K562 (cell line): ENCODE data around the gene SPTAN1. TPM values are rescaled to one million over a fixed set of nuclear protein-coding genes. Genes with fewer than 3 reads are reported as not detected.
A peak's percentile ranks its signal among the peaks of the same experiment; 100 is the strongest.

Source experiments
- ATAC-seq: fragments of 200-7000 bp; cut with Tn5 transposase; 3 replicates; pipeline ENCODE4 v1.9.1; 2020; ENCODE audit warnings: moderate library complexity
- BruUV-seq: library from RNA; stranded (reverse); fragments of 400-500 nt; replicated peaks from 2 replicates; lab custom pipeline; 2021; lab: Mats Ljungman, UMichigan
- CTCF ChIA-PET: fragments of 300-600 bp; formaldehyde crosslinking; extraction: SDS; loops from one replicate; lab custom pipeline; 2021; ENCODE audit warnings: low intra/inter-chr PET ratio; lab: Yijun Ruan, JAX
- POLR2A ChIA-PET: fragments of 300-600, 350-650 bp; sonication (Branson Sonifier 250); formaldehyde crosslinking; extraction: SDS; loops from one replicate; lab custom pipeline; 2021; ENCODE audit warnings: antibody characterized with exemption, inconsistent platforms; lab: Yijun Ruan, JAX
- DNase-seq, 4 experiments: peaks; one replicate each; pipeline versions ENCODE4 v3.0.0 to v3.0.0-alpha.2; 2011 to 2018; ENCODE audit warnings: low spot score in 3 of 4, mixed read lengths in 3 of 4; ENCODE audit errors: extremely low read depth in 1 of 4
- FAIRE-seq: peaks from 2 replicates; lab custom pipeline; 2011; peaks lifted over from hg19 to GRCh38; lab: Jason Lieb, UNC
- H2AFZ ChIP-seq: 2 replicates; pipeline ENCODE4 v1.6.0; 2011; ENCODE audit warnings: low read depth, low read length, control low read depth, inconsistent platforms
- H3K27ac ChIP-seq: fragments of 200-600 bp; 3 replicates; pipeline ENCODE4 v1.8.0; 2011; ENCODE audit warnings: low read depth, mild to moderate bottlenecking, control low read depth, inconsistent platforms, low read length, moderate library complexity, mixed read lengths; ENCODE audit errors: extremely low read depth
- H3K27me3 ChIP-seq, 2 experiments: fragments of 300-600 bp in 1 of 2; 2 replicates in 1 of 2; 3 replicates in 1 of 2; pipeline versions ENCODE4 v1.6.0 to v1.8.0; 2011; ENCODE audit warnings: inconsistent platforms in 2 of 2, low read length in 2 of 2, mild to moderate bottlenecking in 1 of 2, mixed read lengths in 1 of 2, moderate library complexity in 1 of 2; ENCODE audit not compliant: control insufficient read depth in 2 of 2, insufficient read depth in 2 of 2
- H3K36me3 ChIP-seq: fragments of 300-600 bp; 3 replicates; pipeline ENCODE4 v1.8.0; 2011; ENCODE audit warnings: mild to moderate bottlenecking, low read length, inconsistent platforms; ENCODE audit not compliant: control insufficient read depth, insufficient read depth
- H3K4me1 ChIP-seq, 2 experiments: fragments of 200-600 bp in 1 of 2; replicated peaks in 1 of 2; 2 replicates in 1 of 2; 3 replicates in 1 of 2; pipeline versions ENCODE4 v1.5.1 to v1.8.0; 2011; ENCODE audit warnings: inconsistent platforms in 2 of 2, low read length in 2 of 2, mild to moderate bottlenecking in 1 of 2, mixed read lengths in 1 of 2, moderate library complexity in 1 of 2; ENCODE audit not compliant: control insufficient read depth in 2 of 2, insufficient read depth in 2 of 2
- H3K4me2 ChIP-seq: 2 replicates; pipeline ENCODE4 v1.6.1; 2011; ENCODE audit warnings: low read length, control low read depth, inconsistent platforms, mixed read lengths; ENCODE audit not compliant: insufficient read depth
- H3K4me3 ChIP-seq: fragments of 200-600 bp; sonication (generic), shearing (Covaris generic); 2 replicates; pipeline ENCODE4 v1.5.1; 2016; ENCODE audit warnings: control low read depth, inconsistent platforms
- H3K79me2 ChIP-seq: fragments of 200-600 bp; 3 replicates; pipeline ENCODE4 v1.8.0; 2011; ENCODE audit warnings: low read length, inconsistent platforms; ENCODE audit not compliant: control insufficient read depth, insufficient read depth
- H3K9ac ChIP-seq, 2 experiments: 2 replicates each; pipeline versions ENCODE4 v1.6.0 to v1.6.1; 2011; ENCODE audit warnings: low read depth in 2 of 2, low read length in 2 of 2, control low read depth in 1 of 2, inconsistent platforms in 1 of 2, mild to moderate bottlenecking in 1 of 2, mixed read lengths in 1 of 2; ENCODE audit not compliant: insufficient read depth in 1 of 2
- H3K9me1 ChIP-seq: one replicate; pipeline ENCODE4 v1.6.0; 2011; ENCODE audit warnings: inconsistent platforms, mild to moderate bottlenecking, low read length, moderate library complexity; ENCODE audit not compliant: control insufficient read depth, insufficient read depth
- H3K9me3 ChIP-seq: replicated peaks from 2 replicates; pipeline ENCODE4 v1.5.1; 2011; ENCODE audit warnings: low read depth, low read length, inconsistent platforms; ENCODE audit not compliant: control insufficient read depth, insufficient read depth
- H4K20me1 ChIP-seq: replicated peaks from 2 replicates; pipeline ENCODE4 v1.6.1; 2011; ENCODE audit warnings: low read length, inconsistent platforms, mixed read lengths; ENCODE audit not compliant: control insufficient read depth, insufficient read depth
- CCNT2 ChIP-seq: IDR thresholded peaks from 2 replicates; pipeline ENCODE4 v1.6.1; 2011; ENCODE audit warnings: borderline replicate concordance, low read depth, mild to moderate bottlenecking, moderate library complexity, mixed read lengths, low read length; ENCODE audit not compliant: insufficient read length; ENCODE audit errors: extremely low read depth
- CHD7 ChIP-seq: fragments of 200-600 bp; sonication (generic); IDR thresholded peaks from one replicate; pipeline ENCODE4 v1.6.1; 2012; ENCODE audit warnings: mild to moderate bottlenecking, low read depth, low read length, inconsistent platforms
- GTF2B ChIP-seq: IDR thresholded peaks from 2 replicates; pipeline ENCODE4 v1.6.1; 2011; ENCODE audit not compliant: insufficient read length; ENCODE audit errors: extremely low read depth
- KDM2B ChIP-seq: fragments of 250-450 bp; sonication (Bioruptor Pico); IDR thresholded peaks from 2 replicates; pipeline ENCODE4 v1.8.0; 2021; ENCODE audit warnings: mild to moderate bottlenecking, moderate library complexity
- MXD1 ChIP-seq: fragments of 250-450 bp; sonication (Bioruptor Pico); IDR thresholded peaks from 2 replicates; pipeline ENCODE4 v1.8.0; 2021; ENCODE audit warnings: borderline replicate concordance, mild to moderate bottlenecking, moderate library complexity; ENCODE audit not compliant: poor library complexity, severe bottlenecking
- NUFIP1 ChIP-seq: fragments of 450-650 bp; IDR thresholded peaks from 2 replicates; pipeline ENCODE4 v1.6.1; 2018; ENCODE audit not compliant: partially characterized antibody
- TFE3 ChIP-seq: fragments of 450-650 bp; formaldehyde crosslinking; IDR thresholded peaks from 2 replicates; pipeline ENCODE4 v1.4.0; 2020; ENCODE audit warnings: mild to moderate bottlenecking, mixed read lengths
- WGBS: fragments of 100-300 bp; shearing (Covaris generic); methylation state at CpG from one replicate; pipeline ENCODE4 v1.1.6; 2016; ENCODE audit warnings: low coverage, mixed read lengths; ENCODE audit not compliant: insufficient coverage; ENCODE audit errors: missing lambda C conversion rate; 5-methylcytosine and 5-hydroxymethylcytosine counted together
- in situ Hi-C: fragments of 300-500 bp; cut with MboI; formaldehyde crosslinking; loops from 4 replicates; pipeline ENCODE4 v1.15.0; 2018; ENCODE audit warnings: inconsistent platforms, mixed read lengths
- intact Hi-C: fragments of 100-400 bp; cut with micrococcal nuclease; formaldehyde crosslinking; loops from 2 replicates; pipeline ENCODE4 v1.14.2; 2022
- polyA plus RNA-seq, 8 experiments: library from polyadenylated mRNA; depleted of rRNA in 4 of 8; stranded (reverse) in 5 of 8; unstranded in 3 of 8; fragments of >200 nt; fragmentation: Nextera tagmentation in 2 of 8; fragmentation: Illumina TruSeq in 1 of 8; extraction: Ambion mirVana in 2 of 8; extraction: Trizol in 1 of 8; gene quantifications; 2 replicates each; pipeline versions ENCODE4 v1.2.1 to v1.2.3, GENCODE V29; 2011 to 2014; ENCODE audit warnings: inconsistent platforms in 1 of 8, missing spikeins in 1 of 8
- total RNA-seq, 7 experiments: library from RNA; depleted of rRNA in 6 of 7; stranded (reverse); fragments of >200 nt in 6 of 7; fragmentation: Illumina TruSeq in 2 of 7; extraction: Trizol in 2 of 7; gene quantifications; 2 replicates each; pipeline versions ENCODE4 v1.2.1 to v1.2.3, GENCODE V29; 2011 to 2021; ENCODE audit warnings: low replicate concordance in 1 of 7

SPTAN1 gene
- total and polyA plus RNA-seq, 9 of the 15 experiments (the other 6 are each of a cell fraction or from before 2014, with no cell fraction given): 1.5 to 13.5 (median 6.8) TPM

- H3K36me3 ChIP-seq: no peaks in the 10 kb centered on the region
- ChIA-PET CTCF (no interaction called here), POLR2A (interaction anchor here (0.6 kb wide), 1 partner anchor 812 kb away, joined by 3 read pairs; no protein-coding TSS in a partner anchor)
- no peak overlapping the region for H2AFZ ChIP-seq
- H3K9me3 ChIP-seq: no peaks in the 10 kb centered on the region
- H4K20me1 ChIP-seq: no peaks in the 10 kb centered on the region
- H3K4me2 ChIP-seq: no peak overlapping the region
- in situ Hi-C loops (no loop called here), intact Hi-C loops (loop anchor here (10.0 kb wide), 2 partner anchors 111 to 201 kb away; partner anchors contain the start of gene GLE1)
- H3K27me3 ChIP-seq: no peaks in the 10 kb centered on the region
- H3K4me3 ChIP-seq: no peak overlapping the region
- BruUV-seq: no TSS peak
- no peaks in the 10 kb centered on the region for H3K79me2 ChIP-seq
- DNase-seq (no peak), FAIRE-seq (no peak), ATAC-seq (no peak)
- peak overlapping the region in 1 of 2 experiments; percentile 50; a peak in 2 of 4 replicates for H3K9ac ChIP-seq
- WGBS: 75% methylated on average over 12 of the region's 12 CpGs
- no peak overlapping the region for H3K27ac ChIP-seq
- no peaks in the 10 kb centered on the region for H3K9me1 ChIP-seq
- no peaks in the 10 kb centered on the region for H3K4me1 ChIP-seq
- TF ChIP-seq MXD1 (no peak), CHD7 (no peak), GTF2B (no peak), NUFIP1 (no peak), KDM2B (CRISPR knock-in tag) (no peak), TFE3 (no peak), CCNT2 (no peak)
Observed at GRCh38 chr9:128615571-128615970, 63.2 kb downstream of the SPTAN1 start.
